Endometrium (tissue), 2 donors: ENCODE data around the gene PSMA7.
"Not testable (repeated sequence)": the region's sequence is repeated elsewhere in the genome, so short reads cannot be mapped to it uniquely, and the experiment has no call there.

ENCODE experiments used
- FAIRE-seq: peaks from 2 replicates; lab custom pipeline; 2012; peaks lifted over from hg19 to GRCh38; lab: Jason Lieb, UNC
- donor health status: control.
- donor health status: control.

PSMA7 gene

DNA sequence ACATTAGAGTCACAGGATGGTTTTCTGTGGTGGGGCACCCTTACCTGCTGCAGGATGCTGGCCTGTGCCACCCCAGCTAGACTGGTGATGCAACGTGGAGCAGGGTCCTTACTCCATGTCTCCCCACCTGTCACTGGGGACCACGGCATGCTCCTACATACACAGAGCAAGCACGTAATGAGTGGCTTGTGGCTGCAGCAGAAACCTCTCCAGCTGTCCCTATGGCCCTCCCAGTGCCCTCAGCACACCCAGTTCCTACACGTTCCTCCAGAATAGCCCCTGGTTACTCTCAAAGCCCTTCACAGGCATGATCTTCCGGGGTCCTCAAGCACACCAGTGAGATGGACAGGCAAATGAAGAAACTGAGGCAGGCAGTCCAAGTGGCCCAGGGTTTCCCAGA lies 24.1 kb downstream of the PSMA7 start:
- FAIRE-seq: no peak

DNA sequence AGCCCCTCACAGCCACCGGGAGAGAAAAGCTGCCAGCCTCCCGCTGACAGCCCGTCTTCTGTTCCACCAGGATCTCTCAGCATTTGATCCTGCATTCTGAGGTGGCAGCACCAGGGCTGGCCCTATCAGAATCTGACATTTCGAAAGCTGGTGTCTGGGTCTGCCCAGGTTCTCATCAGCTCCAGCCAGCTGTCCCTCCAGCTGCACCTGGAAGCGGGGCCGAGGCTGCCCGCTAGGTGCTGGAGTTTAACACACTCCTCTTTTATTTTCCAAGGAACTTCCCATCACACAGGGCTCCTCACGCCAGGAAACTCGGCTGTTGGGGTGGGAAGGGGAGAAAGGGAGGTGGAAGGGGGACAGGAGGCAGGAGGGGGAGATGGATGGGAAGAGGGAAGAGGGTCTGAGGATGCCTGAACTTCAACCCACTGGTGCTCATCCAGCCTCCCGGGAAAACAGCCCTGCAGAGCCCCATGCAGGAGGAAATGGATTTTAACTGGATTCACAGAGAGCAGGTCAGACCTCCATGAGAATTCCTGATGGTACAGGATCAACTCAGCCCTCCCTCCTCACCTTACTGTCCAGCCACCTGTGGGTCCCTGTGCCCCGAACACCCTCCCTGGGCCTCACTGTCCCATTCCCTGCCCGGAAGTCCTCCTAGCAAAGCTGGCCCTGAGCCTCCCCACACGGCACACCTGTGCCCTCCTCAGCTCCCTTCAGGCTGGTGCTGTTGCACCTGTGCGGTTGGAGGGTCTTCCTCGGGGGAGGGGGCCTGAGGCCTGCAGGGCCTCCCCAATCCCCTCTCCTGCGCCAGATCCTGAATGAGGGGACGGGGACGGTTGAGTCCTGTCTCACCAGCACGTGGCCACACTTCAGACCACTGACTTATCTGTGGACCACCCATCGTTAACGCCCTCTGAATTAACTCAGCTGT lies 24.8 kb downstream of the PSMA7 start:
- no peak for FAIRE-seq

DNA sequence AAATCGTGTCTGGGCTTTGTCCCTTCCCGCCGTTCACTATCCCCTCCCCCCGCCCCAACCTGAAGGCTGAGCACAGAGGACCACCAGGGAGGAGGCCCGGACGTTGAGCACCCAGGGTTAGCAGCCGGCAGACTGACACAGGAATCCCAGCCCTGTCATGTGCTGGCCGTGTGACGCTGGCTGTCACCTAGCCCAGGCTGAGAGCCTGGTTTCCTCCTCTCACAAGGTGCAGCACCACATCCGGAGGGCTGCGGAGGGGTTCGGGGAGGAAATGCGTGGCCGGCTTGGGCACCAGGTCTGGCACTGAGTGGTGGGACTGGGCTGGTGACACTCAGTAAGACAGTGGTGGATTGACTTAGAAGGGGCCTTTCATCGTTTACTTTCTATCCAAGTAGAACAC lies 25.5 kb downstream of the PSMA7 start:
- no peak for FAIRE-seq

DNA sequence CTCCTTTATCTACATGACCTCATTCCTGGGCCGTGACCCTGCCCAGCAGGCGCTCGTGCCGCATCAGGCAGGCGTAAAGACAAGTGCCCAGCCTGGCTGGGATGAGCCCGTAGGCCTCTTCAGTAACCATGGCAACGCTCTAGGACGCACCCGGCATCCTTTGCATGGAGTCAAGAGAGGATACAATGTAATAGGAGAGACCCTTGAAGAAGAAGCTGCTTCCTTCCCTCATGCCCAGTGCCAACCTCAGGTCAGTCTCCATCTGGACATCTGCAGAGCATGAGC lies 25.9 kb downstream of the PSMA7 start:
- FAIRE-seq: no peak

DNA sequence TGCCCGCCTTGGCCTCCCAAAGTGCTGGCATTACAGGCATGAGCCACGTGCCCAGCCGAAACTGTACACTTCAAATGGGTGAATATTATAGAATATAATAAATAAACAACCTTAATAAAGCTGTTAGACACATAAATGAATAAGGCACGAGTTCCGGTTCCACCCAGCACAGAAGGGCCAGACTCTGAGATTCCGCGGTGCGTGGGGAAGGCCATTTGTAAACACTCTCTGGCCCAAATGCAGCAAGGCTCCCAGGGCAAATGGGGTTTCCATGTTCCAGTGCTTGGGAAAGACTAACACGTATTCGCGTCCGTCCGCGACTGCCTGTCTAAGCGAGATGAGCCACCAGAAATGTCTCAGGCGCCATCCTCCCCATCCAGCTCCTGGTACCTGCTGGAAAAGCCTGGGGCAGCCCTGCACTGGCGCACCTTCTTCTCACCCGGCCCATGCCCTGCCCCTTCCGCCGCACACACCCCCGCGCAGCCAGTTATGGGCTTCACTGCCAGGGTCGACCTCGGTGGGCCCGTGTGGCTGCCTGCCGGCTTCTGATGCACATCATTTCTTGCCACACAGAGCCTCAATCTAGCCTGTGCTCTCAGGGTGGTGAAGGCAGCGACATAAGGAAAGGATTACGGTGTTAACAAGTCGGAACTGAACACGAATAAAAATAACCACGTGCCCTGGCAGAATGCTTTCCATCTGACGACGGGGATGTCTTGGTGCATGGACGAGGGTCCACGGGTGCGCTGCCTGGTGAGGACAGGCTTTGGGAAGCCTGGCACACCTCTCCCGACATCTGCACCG lies 26.4 kb downstream of the PSMA7 start:
- no peak for FAIRE-seq

DNA sequence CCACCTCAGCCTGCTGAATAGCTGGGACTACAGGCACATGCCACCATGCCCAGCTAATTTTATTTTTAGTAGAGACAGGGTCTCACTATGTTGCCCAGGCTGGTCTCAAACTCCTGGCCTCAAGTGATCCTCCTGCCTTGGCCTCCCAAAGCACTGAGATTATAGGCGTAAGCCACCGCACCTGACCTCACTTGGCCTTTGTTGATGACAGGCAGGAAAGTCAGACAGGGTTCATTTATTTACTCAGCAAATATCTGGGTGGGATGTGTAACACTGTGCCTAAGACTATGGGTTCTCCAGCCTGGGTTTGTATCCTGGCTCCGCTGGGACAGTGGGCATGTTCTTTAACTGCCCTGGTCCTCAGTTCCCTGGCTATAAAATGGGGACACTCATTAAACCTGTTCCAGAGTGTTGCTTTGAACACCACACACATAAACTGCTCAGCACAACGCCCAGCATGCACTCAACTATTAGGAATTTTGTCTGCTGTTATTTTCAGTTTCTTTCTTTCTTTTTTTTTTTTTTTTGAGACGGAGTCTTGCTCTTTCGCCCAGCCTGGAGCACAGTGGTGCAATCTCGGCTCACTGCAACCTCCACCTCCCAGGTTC lies 27.3 kb downstream of the PSMA7 start:
- FAIRE-seq: not testable (repeated sequence)

DNA sequence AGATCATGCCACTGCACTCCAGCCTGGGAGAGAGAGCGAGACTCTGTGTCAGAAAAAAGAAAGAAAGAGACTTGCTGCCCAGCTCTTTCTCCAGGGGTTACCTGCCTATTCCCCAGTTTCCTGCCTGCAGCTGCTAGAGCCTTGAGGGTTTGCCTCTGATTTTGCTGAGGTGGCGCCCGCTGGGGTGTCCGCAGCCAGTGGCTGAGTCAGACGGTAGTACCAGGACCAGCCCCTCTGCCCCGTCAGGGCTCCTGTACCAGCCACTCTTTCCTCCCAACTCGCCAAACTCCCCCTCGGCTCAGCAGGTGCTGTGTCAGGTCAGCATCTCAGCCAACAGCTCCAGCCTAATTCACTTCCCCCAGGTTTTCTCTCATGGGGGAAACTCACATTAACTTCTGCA lies 28.3 kb downstream of the PSMA7 start:
- FAIRE-seq: no peak

DNA sequence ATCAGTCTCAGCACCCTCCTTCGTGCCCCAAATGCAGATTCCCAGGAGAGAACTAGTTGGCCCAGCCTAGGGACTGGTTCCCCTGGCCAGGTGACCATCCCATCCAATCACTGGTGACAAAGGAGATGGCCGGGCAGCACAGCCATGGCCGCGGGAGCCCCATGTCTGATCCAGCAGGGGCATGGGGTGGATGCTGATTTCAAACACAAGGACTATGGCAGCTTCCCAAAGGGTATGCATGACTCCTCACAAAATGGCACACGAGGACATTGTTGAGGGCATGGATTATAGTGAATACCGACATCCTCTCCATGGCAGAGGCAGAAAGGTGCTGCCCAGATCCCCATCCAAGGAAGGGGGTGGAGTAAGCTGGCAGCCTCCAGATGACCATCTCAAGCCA lies 30.8 kb downstream of the PSMA7 start:
- FAIRE-seq: no peak

DNA sequence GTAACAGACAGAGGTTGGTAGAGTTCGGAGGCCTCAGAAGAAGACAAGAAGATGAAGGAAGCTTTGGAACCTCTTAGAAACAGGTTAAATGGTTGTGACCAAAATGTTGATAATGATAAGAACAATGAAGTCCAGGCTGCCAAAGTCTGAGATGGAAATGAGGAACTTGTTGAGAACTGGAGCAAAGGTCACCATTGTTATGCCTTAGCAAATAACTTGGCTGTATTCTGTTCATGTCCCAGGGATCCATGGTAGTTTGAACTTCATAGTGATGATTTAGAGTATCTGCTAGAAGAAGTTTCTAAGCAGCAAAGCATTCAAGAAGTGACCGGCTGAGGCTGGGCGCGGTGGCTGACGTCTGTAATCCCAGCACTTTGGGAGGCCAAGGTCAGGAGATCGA lies 32.0 kb downstream of the PSMA7 start:
- FAIRE-seq: no peak

DNA sequence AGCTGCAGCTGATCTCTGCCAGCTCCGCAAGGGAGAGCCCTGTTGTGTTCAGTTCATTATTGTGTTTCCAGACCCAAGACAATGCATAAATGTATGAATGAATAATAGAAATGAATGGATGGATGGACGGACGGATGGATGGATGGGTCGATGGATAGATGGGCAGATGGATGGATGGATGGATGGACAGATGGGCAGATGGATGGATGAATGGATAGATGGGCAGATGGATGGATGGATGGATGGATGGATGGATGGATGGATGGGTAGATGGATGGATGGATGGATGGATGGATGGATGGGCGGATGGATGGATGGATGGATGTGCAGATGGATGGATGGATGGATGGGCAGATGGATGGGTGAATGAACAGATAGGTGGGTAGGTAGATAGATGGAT lies 37.6 kb downstream of the PSMA7 start:
- no peak for FAIRE-seq

DNA sequence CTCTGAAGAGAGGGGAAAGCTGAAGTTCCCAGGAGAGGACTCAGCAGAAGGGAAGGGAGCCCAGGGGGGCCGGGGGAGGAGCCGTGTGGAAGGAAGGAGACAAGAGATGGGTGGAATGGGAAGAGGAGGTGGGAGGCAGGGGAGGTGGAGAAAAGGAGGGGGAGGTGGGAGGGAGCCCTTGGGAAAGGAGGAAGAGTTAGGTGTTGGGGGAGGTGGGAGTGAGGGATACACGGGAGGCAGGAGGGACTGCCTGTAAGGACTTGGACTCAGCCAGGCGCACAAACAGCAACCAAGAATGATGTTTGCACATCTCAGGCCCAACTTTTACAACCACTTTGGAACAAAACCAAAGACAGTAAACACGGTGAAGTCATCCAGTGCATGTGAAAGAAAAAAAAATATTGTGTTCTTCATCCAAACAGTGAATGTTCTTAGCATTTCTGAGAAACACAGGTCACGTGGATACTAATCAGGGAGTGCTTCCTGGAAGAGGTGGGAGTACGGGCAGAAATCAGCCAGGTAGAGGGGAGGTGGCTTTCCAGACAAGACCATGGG lies 38.3 kb downstream of the PSMA7 start:
- FAIRE-seq: no peak

DNA sequence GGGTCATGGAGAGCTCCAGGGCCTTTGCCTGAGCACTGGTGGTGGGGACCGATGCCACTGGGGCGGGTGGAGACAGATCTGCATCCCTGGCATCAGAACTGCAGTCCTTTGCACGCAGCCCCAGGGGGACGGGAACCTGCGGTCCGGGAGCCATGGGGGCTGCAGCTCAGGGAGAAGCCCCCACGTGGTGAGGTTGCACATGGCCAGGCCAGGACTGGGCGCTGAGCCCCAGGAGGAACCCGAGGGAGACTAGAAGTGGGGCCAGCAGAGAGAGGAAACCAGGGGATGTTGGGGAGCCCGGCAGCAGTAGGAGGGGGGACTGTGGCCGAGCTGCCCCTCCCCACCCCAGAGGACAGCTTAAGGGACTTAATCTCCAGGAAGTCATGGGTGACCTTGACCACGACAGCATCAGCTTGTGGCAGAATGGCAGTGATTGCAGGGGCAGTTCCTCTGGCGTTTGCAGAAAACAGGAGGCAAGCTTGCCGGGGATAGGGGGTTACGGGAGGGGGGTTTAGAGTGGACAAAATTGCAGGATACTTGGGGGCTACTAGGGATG lies 38.9 kb downstream of the PSMA7 start:
- no peak for FAIRE-seq

DNA sequence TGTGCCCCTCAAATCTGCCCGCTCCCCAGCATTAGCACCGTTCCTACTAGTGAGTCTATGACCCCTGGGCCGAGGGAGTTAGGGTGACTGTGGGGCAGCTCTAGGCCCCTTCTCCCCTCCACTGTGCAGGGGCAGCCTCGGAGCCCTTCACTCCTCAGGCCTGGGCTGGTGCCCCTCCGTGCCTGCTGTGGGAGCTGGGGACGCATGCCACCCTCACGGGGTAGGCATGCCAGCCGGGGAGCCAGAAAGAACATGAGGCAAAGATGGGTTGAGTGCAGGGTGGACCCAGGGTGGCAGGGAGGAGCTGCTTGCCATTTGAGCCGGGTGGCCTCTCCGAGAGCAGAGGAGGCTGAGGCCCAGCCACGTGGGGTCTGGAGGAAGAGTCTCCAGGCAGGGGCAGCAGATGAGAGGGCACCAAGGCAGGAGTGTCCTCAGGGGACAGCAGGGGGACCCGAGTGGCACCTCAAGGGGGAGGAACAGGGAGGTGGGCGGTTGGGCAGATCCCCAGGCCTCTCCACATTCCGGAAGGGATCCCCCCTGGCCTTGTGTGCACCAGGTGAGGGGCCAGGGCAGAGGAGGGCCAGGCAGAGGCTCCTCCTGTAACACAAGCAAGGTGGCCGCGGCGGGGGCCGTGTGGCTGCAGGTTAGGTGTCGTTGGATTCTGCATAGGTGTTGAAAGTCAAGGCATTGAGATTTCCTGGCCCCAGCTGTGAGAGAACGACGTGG lies 39.5 kb downstream of the PSMA7 start:
- FAIRE-seq: no peak

DNA sequence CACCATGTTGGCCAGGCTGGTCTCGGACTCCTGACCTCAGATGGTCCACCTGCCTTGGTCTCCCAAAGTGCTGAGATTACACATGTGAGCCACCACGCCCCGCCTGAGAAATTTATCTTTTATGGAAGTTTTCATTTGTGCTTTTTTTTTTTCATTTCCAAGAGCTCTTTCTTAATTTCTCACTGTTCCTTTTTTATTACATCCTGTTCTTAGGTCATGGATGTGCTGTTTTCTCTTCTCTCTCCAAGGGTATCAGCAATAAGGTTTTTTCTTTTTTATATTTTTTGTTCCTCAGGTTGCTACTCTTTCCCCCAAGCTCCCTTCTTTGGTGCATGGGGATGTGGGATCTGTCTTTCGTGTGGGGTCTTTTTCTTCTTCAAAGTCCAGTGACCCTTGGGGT lies 42.1 kb downstream of the PSMA7 start:
- no peak for FAIRE-seq

DNA sequence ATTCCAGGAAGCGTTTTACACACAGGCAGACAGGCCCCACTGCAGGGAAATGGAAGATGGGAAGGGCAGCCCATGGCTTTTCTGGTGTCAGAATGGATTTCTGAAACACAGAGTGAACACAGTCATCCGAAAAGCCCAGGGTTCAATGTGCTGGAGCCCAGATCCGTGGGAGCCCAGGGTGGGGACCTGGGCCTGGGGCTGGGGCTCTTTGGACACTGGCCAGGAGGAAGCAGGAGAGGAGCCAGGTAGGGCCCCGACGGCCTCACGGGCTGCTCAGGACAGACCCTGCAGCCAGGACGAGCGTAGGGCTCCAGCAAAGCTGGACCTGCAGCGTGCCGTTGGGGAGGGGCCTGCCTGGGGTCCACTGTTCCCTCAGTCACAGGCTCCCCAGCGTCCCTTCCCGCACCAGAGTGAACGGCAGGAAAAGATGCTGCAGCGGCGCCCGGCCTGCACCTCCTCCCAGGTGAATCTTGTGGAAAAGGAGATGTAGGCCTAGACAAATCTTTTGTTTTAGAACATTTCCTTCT lies 45.2 kb downstream of the PSMA7 start:
- no peak for FAIRE-seq

DNA sequence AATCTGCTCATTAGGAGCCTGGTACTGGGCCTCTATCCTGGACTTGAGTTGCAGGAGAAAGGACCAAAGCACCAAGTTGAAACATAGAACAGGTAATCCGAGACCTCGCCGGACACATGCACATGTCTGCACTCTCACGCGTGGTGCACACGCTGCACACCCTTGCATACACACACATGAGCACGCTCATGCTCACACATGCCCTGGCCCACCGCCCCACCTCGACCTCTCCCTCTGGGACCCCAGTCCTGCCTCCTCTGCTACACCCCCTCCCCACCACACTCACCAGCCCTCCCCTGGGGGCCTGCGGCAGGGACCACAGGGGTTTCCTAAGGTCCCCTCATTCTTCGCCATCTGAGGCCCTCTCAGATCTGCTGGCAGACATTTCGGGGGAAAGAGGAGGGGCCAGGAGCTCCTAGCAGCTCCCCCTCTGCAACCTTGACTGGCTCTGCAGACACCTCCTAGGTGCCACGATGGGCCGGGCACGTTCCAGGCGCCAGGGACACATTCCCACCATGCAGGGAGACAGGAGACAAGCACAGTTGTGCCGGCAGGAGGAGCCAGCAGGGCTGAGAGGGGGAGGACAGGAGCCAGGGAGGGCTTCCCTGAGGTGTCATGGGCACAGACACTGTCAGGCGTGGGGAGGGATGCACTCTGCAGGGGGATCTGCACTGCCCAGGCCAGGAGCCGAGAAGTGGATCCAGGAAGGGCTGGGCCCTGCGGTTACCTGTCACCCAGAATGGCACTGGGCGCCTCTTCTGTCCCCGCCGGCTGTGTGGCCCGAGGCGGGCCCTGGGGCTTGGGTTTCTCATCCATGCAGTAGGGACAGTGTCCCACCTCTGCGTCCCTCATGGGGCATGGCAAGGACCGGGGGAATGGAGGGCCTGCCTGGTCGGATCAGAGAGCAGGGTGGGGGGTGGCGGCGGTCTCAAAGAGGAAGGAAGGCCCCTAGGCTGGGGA lies 46.5 kb downstream of the PSMA7 start:
- no peak for FAIRE-seq

DNA sequence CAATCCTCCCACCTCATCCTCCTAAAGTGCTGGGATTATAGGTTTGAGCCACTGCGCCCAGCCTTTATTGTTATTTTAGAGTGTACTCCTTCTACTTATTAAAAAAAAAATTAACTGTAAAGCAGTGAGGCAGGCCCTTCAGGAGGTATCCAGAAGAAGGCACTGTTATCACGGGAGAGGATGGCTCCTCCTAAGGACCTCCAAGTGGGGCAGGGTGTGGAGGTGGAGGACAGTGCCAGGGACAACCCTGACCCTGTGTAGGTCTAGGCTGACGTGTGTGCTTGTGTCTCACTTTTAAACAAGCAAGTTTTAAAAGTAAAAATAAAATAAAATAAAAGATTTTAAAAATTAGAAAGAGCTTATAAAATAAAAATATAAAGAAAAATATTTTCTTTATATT lies 53.8 kb downstream of the PSMA7 start:
- no peak for FAIRE-seq

DNA sequence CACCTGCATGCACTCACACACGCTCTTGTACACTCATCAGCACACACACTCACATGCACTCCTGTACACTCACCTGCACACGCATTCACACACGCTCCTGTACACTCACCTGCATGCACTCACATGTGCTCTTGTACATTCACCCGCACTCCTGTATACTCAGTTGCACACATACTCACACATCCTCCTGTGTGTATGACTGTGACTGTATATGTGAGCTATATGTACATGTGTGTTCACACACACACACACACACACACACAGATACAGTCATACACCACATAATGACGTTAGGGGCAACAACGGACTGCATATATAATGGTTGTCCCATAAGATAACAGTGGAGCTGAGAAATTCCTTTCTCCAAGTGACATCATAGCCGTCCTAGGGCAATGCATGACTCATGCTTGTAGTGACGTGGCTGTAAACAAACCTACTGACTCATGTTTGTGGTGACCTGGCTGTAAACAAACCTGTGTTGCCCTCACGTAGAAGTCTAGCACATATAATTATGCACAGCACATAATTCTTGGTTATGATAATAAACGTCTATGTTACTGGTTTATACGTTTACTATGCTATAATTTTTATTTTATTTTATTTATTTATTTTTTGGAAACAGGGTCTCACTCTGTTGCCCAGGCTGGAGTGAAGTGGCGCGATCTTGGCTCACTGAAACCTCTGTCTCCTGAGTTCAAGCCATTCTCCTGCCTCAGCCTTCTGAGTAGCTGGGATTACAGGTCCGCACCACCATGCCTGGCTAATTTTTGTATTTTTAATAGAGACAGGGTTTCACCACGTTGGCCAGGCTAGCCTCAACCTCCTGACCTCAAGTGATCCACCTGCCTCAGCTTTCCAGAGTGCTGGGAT lies 54.7 kb downstream of the PSMA7 start:
- FAIRE-seq: no peak

DNA sequence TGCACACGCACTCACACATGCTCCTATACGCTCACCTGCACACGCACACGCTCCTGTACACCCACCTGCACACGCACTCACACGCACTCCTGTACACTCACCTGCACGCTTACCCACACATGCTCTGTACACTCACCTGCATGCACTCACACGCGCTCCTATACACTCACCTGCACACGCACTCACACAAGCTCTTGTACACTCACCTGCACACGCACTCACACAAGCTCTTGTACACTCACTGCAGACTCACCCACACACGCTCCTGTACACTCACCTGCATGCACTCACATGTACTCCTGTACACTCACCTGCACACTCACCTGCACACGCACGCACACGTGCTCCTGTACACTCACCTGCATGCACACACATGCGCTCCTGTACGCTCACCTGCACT lies 55.6 kb downstream of the PSMA7 start:
- FAIRE-seq: no peak
